HG02623 (cell line): ENCODE measurements around the gene RDH13.
"Not testable (repeated sequence)": the region's sequence is repeated elsewhere in the genome, so short reads cannot be mapped to it uniquely, and the experiment has no call there.

ENCODE experiments used
- ATAC-seq: cut with Tn5 transposase; IDR thresholded peaks from one replicate; pipeline ENCODE4 v1.9.1; 2021; ENCODE audit warnings: moderate library complexity; ENCODE audit not compliant: unreplicated experiment

The RDH13 gene

DNA sequence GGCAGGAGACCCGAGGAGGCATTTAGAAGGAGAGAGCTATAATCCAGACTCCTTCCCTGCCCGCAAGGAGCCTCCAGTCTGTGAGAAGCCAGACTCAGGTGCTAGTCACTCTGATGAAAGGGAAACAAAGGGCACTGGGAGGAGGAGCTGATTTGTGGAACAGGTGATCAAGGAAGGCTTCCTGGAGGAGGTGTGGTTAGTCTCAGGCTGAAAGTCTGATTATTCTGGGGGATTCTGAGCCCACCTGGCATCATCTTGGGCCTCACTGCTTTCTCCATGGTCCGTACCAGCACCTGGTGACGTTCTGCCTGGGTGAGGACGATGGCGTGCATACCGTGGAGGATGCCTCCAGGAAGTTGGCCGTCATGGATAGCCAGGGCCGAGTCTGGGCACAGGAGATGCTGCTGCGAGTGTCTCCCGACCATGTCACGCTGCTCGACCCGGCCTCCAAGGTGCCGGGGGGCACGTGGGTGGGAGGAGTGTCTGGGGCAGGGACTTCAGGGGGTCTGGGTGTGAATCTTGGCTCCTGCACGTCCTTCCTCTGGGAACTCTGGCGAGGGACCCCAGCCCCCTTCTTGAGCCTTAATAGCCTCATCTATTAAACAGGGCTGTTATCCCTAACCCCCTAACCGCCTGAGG is 16.6 kb upstream of the RDH13 start:
- ATAC-seq, result no peak

DNA sequence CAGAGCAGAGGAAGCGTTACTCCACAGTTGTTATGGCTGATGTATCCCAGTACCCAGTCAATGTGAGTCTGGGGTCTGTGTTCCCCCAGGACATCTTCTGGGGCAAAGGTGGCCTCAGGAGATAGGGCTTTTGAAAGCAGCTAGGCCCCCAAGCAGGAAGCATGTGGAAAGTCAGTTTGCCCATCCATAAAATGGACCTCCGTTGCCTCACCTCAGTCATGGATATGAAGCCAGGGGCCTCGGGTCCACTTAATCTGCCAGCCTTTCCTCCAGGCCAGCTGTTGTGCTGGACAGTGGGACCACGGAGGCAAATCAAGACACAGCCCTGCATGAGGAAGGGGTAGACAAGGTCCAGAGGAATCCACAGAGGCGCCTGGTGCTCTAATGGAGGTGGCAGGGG is 16.0 kb upstream of the RDH13 start:
- ATAC-seq, result no peak

DNA sequence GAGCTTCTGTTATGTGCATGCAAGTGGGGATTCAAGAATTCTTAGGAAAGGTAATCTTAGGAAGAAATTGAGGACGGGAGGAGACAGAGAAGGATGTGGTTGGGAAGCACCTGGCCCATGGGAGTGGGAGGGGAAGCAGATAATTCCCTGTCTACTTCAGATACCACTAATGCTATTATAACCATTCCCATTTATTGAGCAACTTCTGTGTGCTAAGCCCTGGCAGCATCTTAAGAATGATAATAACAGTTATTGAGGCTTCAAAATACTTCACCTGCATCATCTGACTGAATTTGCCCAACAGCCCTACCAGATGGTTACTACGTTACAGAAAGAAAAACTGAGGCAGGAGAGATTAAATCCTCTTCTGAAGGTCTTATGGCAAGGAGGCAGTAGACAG is 14.2 kb upstream of the RDH13 start:
- no peak for ATAC-seq

DNA sequence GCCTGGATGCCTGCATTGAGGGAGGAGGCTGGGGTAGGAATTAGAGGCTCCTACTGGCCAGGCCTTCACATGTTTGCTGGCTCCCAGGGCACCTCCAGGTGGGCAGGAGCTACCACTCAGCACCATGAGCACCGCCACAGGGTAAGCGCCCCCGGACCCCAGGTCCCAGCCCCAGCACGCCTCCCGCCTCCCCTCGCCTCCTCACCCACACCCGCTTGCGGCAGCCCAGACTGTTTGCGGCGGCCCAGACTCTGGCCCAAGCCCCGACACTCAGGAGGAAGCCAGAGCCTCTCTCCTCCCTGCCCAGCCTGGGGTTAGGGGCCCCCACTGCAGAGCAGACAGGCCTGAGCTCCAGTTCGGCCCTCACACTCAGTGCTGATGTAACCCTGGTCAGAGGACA is 13.4 kb upstream of the RDH13 start:
- no peak for ATAC-seq

DNA sequence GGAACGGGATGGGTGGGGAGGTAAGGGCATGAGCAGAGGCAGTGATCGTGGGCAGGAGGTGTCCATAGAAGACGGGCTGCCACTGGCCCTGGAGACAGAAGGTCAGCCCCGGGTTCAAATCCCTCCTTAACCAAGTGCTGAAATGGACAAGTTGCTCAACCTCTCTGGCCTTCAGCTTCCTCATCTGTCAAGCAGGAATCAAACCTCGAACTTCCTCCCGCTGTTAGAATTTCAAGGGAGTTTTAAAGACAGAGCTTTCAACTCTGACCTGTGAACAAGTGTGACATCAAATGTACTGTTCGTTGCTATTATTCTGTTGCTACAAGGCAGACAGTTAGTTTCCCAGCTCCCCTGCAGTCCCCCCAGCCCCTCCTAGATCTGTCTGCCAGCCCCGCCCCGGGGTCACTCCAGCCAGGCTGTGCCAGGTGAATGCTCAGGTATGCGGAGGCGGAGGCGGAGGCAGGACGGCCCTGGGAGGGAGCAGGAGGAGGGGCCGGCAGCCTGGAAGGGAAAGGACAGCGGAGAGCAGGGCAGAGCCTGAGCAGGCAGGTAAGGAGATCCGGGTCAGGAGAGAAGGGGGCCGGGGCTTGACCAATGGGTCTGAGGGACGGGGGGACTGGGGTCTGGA is 12.5 kb upstream of the RDH13 start, which contains the start of gene EPS8L1:
TSS of gene EPS8L1 (plus strand) at position 499 of the 628 bp plus-strand sequence. CDS start 576 bp downstream, outside the sequence.
- no peak for ATAC-seq

DNA sequence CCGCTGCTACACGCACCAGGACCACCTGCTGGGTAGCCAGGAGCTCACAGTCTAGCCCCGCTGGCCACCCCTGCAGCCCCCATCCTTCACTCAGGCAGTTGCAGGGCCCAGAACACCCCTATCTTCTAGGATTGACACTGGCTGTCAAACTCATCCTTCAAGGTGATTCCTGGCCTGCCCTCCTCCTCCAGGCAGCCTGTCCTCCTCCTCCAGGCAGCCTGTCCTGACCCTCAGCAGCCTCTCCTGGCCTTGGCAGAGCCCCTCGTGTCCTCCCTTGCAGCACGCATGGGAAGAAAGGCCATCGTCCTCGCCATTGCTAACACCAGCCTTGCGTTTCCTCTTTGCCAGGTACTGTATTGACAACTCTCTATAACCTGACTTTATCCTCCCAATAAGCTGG is 9.0 kb upstream of the RDH13 start:
- no peak for ATAC-seq

DNA sequence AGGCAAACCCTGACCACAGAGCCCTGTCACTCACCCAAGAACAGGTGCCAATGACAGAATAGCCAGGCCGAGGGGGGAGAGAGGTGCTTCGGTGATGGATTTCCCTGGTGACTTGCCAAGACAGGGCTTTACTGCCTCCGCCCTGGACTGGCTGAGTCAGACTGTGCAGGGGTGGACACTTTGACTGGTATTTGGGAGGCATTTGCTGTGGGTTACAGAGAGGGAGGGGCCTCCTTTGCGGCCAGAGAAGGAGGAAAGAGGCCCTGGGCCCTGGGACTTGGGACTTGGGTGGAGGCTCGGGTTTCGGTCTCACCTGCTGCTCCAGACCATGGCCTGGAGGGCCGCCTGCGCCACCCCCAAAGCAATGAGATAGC is 8.2 kb upstream of the RDH13 start:
- no peak for ATAC-seq

DNA sequence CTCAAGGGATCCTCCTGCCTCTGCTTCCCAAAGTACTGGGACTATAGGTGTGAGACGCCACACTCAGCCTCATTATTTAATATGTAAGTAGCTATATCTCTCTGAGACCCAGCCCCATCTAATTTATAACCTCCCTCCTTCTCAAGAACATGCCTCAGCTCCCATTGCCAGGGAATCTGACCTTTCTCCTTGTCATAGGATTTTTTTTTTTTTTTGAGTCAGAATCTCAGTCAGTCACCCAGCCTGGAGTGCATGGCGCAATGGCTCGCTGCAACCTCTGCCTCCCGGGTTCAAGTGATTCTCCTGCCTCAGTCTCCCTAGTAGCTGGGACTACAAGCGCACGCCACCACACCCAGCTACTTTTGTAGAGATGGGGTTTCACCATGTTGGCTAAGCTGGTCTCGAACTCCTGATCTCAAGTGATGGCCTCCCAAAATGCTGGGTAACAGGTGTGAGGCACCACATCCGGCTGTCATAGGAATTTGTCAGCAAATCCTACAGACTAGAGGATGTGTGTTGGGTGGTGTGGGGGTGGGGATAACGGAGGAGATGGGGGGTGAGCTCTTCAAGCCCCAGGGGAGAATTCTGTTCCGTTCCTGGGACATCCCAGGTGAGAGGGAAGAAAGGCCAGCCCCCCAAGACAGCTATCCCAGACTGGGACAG is 7.6 kb upstream of the RDH13 start:
- no peak for ATAC-seq

DNA sequence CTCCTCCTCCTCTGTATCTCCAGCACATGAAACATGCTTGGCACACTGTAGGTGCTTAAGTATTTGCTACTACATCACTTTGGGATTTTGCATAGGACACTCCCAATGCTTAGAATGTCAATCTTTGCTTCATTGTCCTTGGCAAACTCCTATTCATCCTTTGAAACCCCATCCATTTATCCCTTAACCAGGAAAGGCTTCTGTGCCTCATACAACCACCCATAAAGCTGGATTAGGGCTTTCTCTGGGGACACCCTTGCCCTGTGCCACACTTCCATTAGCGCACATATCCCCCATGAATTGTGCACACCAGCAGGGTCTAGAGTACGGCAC is 6.9 kb upstream of the RDH13 start:
- ATAC-seq, result no peak

DNA sequence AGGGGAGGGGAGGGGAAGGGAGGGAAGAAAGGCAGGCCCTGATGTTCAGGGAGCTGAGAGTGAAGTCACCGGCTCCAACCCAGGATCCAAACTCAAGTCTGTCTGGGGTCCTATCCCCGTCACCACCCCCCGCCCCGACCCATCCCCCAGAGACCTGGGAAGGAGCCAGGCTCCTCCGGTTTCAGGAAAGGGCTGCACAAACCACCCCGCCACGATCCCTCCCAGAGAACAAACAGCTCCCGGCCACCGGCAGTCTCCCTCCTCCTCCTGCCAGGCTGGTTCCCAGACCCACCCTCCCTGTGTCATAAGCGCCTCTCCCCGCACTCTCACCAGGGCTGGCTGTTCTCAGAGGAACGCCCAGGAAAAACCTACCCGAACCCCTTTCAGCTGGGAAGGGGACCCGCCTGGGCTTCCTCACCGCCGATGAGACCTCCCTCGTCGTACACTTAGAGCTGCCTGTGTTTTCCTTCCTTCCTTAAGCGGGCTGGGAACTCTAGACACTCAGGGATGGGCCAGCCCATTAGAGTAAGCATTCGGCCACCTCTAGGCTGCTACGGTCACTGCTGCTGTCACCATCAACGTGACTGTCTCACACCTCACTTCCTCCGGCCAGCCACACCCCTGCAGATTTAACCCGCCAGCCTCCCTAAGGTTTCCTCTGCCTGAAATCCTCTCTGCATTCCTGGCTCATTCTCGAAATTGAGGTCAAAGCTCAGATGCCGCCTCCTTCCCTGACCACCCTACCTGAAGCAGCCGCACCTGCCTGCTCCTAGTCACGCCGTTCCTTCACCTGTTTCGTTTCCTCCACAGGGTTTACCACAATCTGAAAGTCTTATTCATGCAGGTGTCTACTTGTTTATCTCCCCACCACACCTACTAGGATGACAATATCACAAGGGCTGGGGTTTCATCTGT is 6.3 kb upstream of the RDH13 start:
- no peak for ATAC-seq

DNA sequence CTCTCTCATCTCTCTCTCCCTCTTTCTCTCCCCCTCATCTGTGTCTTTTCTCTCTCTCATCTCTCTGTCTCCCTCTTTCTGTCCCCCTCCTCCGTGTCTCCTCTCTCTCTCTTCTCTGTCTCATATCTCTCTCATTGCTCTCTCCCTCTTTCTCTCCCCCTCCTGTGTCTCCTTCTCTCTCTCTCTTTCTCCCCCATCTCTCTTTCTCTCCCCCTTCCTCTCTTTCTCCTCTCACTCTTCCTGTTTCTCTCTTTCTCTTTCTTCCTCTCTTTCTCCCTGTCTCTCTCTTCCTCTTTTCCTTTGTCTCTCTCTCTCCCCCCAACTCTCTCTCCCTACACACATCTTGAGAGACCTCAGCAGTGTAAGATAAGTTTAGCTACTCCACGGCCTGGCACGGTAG is 4.9 kb upstream of the RDH13 start:
- no peak for ATAC-seq

DNA sequence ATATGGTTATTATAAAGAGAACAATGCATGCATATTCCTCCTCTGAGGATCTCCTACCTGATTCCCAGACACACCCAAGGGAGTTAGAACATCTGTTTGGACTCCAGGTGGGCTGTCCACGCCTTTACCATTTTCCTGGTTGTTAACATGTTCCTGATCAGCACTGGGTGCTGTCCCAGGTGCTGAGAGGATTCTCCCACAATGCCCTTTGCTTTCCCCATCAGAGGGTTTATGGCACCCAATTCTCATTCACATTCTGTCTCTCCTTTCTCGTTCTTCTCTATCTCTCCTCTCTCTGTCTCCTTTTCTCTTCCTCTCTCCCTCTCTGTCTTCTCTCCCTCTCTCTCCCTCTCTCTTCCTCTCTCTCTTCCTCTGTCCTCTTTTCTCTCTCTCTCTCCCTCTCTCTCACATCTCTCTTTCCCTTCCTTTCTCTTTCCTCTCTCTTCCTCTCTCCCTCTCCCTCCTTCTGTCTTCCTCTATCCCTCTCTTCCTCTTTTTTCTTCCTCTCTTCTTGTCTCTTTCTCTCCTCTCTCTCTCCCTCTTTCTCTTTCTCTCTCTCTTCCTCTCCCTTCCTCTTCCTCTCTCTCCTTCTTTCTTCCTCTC is 3.3 kb upstream of the RDH13 start:
- no peak for ATAC-seq

DNA sequence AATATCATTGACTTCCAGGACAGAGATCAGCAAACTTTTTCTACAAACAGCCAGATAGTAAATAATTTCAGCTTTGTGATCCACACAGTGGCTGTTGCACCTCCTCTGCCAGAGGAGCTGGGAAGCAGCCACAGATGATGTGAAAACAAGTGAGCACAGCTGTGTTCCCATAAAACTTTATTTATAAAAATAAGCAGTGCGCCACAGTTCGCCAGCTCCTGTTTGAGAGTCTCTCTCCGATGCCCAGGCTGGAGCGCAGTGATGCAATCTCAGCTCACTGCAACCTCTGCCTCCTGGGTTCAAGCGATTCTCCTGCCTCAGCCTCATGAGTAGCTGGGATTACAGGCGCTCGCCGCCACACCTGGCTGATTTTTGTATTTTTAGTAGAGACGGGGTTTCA is 2.6 kb upstream of the RDH13 start:
- not testable (repeated sequence) for ATAC-seq

DNA sequence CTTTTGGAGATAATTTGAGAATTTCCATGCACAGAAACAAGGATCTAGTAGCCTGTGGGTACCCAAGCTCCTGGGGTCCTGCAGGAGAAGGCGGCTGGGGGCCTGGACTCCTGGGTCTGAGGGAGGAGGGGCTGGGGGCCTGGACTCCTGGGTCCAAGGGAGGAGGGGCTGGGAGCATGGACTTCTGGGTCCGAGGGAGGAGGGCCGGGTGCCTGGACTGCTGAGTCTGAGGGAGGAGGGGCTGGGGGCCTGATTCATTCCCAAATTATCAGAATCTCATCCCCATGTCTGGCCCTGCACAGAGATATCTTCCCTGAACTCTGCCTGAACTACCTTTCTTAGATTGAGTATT is 520 bp upstream of the RDH13 start:
- no peak for ATAC-seq

DNA sequence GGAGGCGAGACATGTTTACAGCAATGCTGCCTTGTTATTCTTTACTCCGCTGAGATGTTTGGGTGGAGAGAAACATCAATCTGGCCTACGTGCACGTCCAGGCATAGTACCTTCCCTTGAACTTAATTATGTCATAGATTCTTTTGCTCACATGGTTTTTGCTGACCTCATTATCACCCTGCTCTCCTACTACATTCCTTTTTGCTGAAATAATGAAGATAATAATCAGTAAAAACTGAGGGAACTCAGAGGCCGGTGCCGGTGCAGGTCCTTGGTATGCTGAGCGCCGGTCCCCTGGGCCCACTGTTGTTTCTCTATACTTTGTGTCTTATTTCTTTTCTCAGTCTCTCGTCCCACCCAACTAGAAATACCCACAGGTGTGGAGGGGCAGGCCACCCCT is 2.7 kb downstream of the RDH13 start:
- ATAC-seq, result not testable (repeated sequence)

DNA sequence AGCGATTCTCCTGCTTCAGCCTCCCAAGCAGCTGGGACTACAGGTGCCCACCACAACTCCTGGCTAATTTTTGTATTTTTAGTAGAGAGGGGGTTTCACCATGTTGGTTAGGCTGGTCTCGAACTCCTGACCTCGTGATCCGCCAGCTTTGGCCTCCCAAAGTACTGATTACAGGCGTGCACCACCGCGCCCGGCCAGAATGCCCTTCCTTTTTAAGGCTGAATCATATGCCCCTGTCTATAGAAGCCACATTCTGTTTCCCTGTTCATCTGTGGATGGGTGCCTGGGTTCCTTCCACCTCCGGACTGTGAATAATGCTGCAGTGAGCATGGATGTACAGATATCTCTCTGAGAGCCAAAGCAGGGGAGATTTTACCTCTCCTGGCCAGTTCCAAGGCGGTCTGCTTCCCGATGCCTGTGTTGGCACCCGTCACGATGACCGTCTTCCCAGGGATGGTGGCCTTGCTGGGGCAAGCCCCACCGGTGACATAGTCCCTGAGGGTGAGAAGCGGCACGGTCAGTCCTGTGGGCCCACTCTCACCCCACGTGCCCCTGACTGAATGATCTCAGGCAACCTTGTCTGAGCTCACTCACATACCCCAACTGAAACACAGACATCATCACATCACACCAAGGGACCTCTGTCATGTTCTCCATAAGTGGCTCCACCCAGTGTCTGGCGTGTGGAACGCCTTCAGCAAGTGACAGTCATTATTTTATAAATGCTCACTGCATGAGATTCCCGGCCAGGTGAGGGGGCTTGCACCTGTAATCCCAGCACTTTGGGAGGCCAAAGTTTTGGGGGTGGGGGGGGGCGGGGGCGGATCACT is 4.0 kb downstream of the RDH13 start:
- no peak for ATAC-seq

DNA sequence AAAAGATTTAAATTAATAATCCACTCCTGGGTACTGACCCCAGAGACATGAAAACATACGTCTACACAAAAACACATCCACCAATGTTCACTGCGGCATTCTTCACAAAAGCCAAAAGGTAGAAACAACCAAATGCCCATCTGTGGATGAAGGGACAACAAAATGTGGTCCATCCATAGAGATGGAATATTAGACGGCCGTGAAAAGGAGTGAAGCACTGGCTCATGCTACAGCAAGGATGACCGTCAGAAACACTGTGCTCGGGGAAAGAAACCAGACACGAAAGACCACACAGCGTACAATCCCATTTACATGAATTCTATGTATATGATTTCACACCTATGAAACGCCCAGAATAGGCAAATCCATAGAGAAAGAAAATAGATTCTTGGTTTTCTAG is 6.1 kb downstream of the RDH13 start:
- no peak for ATAC-seq

DNA sequence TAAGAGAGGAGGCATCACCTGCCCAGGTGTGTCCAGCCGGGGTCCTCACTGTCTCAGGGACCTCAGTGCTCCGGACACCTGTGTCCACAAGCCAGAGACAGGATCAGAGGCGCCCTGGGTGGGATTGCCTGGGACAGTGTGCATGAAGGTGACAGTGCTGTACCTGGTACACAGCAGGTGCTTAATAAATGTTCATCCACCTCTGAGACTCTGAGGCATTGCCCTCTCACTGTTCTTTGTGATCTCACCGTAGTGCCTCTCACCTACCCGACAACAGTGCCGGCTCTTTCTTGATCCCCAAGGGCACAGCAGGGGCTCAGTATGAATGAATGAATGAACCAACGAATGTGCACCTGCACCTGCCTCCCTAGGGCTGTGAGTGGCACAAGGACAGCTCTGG is 9.2 kb downstream of the RDH13 start:
- no peak for ATAC-seq

DNA sequence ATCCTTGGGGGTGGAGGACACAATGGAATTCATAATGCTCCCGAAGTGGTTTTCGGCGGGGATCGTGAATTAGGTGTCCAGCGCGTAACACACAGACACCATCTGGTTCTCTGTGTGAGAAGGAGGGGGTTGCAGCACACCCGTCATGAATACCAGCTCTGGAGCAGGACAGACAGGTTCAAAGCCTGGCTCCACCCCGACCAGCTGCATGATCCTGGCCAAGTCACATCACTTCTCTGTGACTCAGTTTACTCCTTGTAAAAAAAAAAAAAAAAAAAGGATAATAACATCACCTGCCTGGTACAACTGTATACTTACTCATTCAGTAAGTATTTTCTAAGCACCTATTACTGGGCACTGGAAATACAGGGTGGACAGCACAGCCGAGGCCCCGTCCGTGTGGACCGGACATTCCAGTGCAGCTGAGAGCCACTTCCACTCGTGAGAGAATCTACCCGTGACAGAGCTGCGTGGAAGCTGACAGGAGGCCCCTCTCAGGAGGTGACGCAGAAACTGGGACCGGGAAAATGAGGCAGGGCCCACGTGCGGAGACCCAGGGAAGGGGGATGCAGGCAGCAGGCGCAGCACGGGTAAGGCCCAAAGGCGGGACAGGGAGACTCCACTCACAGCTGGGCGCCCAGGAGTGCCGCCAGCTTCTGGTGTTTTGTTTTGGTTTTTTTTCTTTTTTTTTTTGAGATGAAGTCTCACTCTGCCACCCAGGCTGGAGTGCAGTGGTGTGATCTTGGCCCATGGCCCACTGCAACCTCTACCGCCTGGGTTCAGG is 12.0 kb downstream of the RDH13 start:
- ATAC-seq, result no peak

DNA sequence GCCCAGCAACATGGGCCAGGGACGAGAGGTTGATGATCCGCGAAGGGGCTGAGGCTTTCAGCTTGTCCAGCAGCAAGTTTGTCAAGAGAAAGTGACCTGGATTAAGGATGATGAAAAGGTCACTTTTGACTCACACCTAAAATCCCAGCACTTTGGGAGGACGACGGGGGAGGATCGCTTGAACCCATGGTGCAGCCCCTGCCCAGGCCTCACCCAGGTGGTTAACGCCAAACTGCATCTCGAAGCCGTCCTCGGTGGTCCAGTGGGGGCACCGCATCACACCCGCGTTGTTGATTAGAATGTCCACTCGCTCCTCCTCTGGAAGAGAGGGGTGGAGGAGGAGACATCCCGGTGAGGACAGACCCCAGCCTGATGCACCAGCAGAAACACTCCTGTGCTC is 14.5 kb downstream of the RDH13 start:
- no peak for ATAC-seq
